NT2/D1 (cell line): ENCODE data around the gene CAPZB.
"Not testable (repeated sequence)": the region's sequence is repeated elsewhere in the genome, so short reads cannot be mapped to it uniquely, and the experiment has no call there.

Experiments used
- YY1 ChIP-seq: IDR thresholded peaks from 2 replicates; pipeline ENCODE4 v1.6.1; 2011; ENCODE audit not compliant: insufficient read length, insufficient read depth
- ZNF274 ChIP-seq: IDR thresholded peaks from 2 replicates; pipeline ENCODE4 v1.6.1; 2011; ENCODE audit warnings: mild to moderate bottlenecking, low read depth, low read length

DNA sequence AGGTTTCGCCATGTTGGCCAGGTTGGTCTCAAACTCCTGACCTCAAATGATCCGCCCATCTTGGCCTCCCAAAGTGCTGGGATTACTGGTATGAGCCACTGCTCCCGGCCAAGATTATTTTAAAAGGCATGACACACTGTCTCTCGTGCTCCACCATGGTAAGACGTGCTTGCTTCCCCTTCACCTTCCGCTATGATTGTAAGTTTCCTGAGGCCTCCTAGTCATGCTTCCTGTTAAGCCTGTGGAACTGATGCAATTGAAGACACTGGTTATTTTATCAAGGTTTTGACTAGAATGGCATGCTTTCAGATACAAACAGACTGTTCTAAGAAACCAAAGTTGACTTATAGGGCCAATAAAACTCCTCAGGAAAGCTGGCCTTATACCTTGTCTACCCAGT lies 16.9 kb upstream of the CAPZB start:
- TF ChIP-seq YY1, ZNF274: not testable (repeated sequence)
